Muscle of back (tissue), 13 donors: Measurements from ENCODE around the gene CPSF3. TPM values are rescaled to one million over a fixed set of nuclear protein-coding genes. Genes with fewer than 3 reads are reported as not detected.
A peak's percentile ranks its signal among the peaks of the same experiment; 100 is the strongest.

Experiments
- DNase-seq, 3 donors: peaks; one replicate each; pipeline versions ENCODE4 v3.0.0 to v3.0.0-alpha.2; 2013
- long read RNA-seq, 9 donors: transcript quantifications; one replicate each; lab custom pipeline, GENCODE V29; 2026
- polyA plus RNA-seq, 10 donors: library from polyadenylated mRNA; unstranded; fragments of 120-200 nt; gene quantifications; one replicate each; pipeline ENCODE4 v1.2.1, GENCODE V29; 2013; ENCODE audit not compliant: insufficient read length in 10 of 10

CPSF3 gene
- polyA plus RNA-seq = 10 to 100 TPM; 28.7 to 39.8 (median 36.7) TPM
- long read RNA-seq, donor 1, transcript CPSF3-201 (18 exons, 2,345 nt) = major isoform, 8 of 13 reads
- long read RNA-seq, donor 1, partial matches to known transcripts = 5 of 13 reads
- long read RNA-seq, donor 1, other reads (novel, unspliced or antisense) = 0 of 13 reads
- long read RNA-seq, donor 2, transcript CPSF3-201 (18 exons, 2,345 nt) = major isoform, 6 of 6 reads
- long read RNA-seq, donor 2, partial matches to known transcripts = 0 of 6 reads
- long read RNA-seq, donor 2, other reads (novel, unspliced or antisense) = 0 of 6 reads
- long read RNA-seq, donor 3 = 0 reads
- long read RNA-seq, donor 4, partial matches to known transcripts = 0 of 3 reads
- long read RNA-seq, donor 4, other reads (novel, unspliced or antisense) = 0 of 3 reads
- long read RNA-seq, donor 5, transcript CPSF3-201 (18 exons, 2,345 nt) = major isoform, 11 of 11 reads
- long read RNA-seq, donor 5, partial matches to known transcripts = 0 of 11 reads
- long read RNA-seq, donor 5, other reads (novel, unspliced or antisense) = 0 of 11 reads
- long read RNA-seq, donor 6, transcript CPSF3-201 (18 exons, 2,345 nt) = major isoform, 6 of 6 reads
- long read RNA-seq, donor 6, partial matches to known transcripts = 0 of 6 reads
- long read RNA-seq, donor 6, other reads (novel, unspliced or antisense) = 0 of 6 reads
- long read RNA-seq, donor 7, partial matches to known transcripts = 0 of 4 reads
- long read RNA-seq, donor 7, other reads (novel, unspliced or antisense) = 0 of 4 reads
- long read RNA-seq, donor 8, partial matches to known transcripts = 33 of 149 reads
- long read RNA-seq, donor 8, other reads (novel, unspliced or antisense) = 112 of 149 reads
- long read RNA-seq, donor 9, partial matches to known transcripts = 0 of 2 reads
- long read RNA-seq, donor 9, other reads (novel, unspliced or antisense) = 0 of 2 reads

GRCh38 chr2:9423100-9423921 is at the start of gene CPSF3, which contains the start of gene ITGB1BP1:
TSS of gene CPSF3 (plus strand) at chr2:9423654. CDS start at chr2:9423774, 120 bp downstream.
TSS of gene ITGB1BP1 (minus strand) at chr2:9423528. CDS start at chr2:9418697, 4,831 bp downstream.
- DNase-seq = peak; percentile 98 to 100 (median 99)

GRCh38 chr2:9374071-9374730 is 49.3 kb upstream of the CPSF3 start:
- DNase-seq = no peak

GRCh38 chr2:9375857-9376428 is 47.5 kb upstream of the CPSF3 start:
- no peak for DNase-seq

GRCh38 chr2:9377461-9378097 is 45.9 kb upstream of the CPSF3 start:
- no peak for DNase-seq

- peak; percentile 42 to 70 (median 43) for DNase-seq
Measured at GRCh38 chr2:9378433-9379390, 44.7 kb upstream of the CPSF3 start.

- no peak for DNase-seq
Measured at GRCh38 chr2:9379391-9379755, 44.1 kb upstream of the CPSF3 start.

GRCh38 chr2:9380702-9381628 is 42.5 kb upstream of the CPSF3 start:
- DNase-seq = peak; percentile 30 to 81 (median 54)

GRCh38 chr2:9382604-9383235 is 40.7 kb upstream of the CPSF3 start:
- no peak for DNase-seq

- no peak for DNase-seq
Measured at GRCh38 chr2:9384521-9384920, 38.9 kb upstream of the CPSF3 start.

- DNase-seq = no peak
Measured at GRCh38 chr2:9385841-9386240, 37.6 kb upstream of the CPSF3 start.

GRCh38 chr2:9388199-9388681 is 35.2 kb upstream of the CPSF3 start:
- no peak for DNase-seq

GRCh38 chr2:9388950-9389911 is 34.2 kb upstream of the CPSF3 start:
- DNase-seq = no peak

GRCh38 chr2:9390151-9390850 is 33.2 kb upstream of the CPSF3 start:
- DNase-seq = no peak

GRCh38 chr2:9390991-9391390 is 32.5 kb upstream of the CPSF3 start:
- DNase-seq = no peak
